ENCODE results near the gene SLC10A2.
"Not testable (repeated sequence)": the region's sequence is repeated elsewhere in the genome, so short reads cannot be mapped to it uniquely, and the experiment has no call there.

The SLC10A2 gene, protein sequence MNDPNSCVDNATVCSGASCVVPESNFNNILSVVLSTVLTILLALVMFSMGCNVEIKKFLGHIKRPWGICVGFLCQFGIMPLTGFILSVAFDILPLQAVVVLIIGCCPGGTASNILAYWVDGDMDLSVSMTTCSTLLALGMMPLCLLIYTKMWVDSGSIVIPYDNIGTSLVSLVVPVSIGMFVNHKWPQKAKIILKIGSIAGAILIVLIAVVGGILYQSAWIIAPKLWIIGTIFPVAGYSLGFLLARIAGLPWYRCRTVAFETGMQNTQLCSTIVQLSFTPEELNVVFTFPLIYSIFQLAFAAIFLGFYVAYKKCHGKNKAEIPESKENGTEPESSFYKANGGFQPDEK

DNA sequence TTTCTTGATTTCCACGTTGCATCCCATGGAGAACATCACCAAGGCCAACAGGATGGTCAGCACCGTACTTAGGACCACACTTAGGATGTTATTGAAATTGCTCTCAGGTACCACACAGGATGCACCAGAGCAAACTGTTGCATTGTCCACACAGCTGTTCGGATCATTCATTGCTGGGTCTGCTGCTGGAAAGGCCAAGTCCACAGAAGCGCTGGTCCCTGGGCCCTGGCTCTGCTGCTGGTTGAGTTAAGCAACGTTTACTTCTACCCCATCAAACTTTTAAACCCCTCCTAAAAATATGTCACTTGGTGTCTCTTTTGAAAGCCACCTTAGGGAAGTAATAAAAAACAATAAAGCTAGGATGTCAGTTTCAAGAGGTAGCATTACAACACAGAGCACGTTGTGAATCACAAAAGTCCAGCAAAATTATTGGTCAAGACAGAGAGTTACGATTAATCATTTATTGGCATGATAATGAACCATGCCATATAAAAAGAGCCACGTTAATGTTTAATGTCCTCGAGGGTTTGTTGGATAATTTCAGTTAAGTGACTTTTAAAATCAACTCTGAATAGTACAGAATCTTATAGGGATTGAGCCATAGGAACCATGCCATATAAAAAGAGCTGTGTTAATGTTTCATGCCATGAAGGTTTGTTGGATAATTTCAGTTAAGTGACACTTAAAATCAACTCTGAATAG is at the start of gene SLC10A2:
Gene SLC10A2 (minus strand): TSS at position 339 of the 702 bp plus-strand sequence. CDS start 168 bp downstream, at position 171.
- DNase-seq: no peak

DNA sequence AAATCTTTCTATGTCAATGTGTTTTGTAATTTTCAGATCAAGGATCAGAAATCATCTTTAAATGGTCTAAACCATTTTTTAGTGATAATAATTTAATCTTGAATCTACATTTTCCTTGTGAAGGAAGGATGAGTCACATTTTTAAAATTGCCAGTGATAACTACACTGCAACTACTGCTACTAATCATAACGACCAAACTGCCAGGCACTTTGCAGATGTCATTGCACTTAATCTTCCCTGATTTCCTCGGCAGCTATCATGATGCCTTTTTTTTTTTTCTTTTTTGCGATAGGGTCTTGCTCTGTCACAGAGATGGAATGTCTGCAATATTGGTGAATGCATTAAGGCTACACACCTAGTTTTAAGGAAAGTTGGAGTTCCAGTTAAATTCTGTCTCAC is 41.4 kb upstream of the SLC10A2 start:
- DNase-seq: no peak

DNA sequence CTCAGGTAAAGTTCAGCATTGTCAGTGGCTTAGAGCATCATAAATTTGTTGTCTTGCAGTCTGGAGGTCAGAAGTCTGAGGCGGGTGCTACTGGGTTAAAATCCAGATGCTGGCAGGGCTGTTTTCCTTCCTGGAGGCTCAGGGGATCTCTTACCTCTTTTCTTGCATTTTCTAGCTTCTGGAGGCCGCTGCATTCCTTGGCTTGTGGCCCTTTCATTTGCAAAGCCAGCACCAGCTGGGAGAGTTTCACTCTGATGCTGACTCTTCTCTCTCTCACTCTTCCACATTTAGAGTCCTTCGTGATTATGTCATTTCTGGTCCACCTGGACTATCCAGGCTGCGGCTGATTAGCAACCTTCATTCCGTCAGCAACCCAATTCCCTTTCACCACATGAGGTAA is 38.1 kb upstream of the SLC10A2 start:
- no peak for DNase-seq

DNA sequence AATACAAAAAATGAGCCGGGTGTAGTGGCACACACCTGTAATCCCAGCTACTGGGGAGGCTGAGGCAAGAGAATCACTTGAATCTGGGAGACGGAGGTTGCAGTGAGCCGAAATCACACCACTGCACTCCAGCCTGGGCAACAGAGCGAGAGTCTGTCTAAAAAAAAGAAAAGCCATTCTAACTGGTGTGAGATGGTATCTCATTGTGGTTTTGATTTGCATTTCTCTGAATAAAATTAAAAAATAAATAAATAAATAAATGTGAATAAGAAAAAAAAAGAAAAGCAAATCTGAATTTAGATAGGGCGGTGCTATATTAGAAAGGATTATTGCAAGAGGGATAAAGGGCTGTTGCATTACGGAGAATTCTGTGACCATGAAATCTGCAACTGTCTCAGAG is 37.2 kb upstream of the SLC10A2 start:
- DNase-seq: not testable (repeated sequence)

DNA sequence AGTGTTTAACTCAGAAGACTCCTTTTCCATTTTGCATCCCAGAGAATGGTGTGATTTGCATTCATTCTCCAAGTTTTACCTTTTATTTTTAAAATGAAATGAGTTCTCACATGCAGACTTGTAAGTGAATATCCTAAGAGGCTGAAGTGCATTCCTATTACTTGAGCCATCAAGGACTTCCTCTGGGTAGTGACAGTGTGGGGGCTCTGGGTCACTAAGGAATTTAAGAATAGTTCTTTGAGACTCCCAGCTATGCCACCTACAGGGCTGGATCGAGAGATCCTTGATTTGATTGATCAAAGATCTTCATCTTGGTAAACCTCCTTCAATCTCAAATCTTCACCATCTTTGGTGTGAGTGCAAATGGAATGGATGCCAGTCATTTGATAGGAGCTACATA is 36.3 kb upstream of the SLC10A2 start:
- no peak for DNase-seq

DNA sequence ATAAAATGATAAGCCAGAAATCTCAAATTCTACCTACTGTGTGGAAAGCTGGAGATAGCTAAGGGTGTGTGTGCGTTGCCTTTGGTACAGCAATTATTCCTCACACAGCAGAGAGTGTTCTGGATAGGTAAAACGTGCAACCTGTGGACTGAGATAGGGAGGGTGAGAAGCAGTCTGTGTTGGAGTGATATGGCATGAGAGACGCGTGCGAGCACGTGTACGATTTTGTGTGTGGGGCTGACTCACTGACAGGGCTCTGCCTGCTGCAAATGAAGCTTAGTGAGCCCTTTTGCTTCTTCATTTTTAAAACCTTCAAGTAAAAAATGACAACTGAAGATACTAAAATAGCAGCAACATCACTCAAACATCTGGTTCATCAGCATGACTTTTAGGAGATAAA is 35.7 kb upstream of the SLC10A2 start:
- DNase-seq: no peak

DNA sequence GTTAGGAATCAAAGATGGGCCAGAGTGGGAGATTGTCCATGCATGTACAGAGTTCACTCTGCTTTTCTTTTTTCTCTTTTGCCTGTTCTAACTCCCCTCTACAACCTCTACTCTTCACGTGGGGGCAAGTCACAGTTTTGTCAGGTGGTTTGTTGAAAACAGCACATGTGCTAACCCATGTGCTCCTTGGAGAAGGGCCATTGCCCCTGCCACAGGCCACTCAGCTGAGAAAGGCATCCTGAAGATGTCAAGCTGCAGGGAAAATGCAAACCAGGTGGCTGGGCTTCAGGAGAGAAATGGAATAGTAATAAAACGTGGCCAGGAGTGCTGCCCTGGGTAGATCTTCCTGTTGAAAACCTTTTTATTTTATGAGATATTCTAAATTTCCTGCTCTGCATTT is 35.3 kb upstream of the SLC10A2 start:
- DNase-seq: no peak

DNA sequence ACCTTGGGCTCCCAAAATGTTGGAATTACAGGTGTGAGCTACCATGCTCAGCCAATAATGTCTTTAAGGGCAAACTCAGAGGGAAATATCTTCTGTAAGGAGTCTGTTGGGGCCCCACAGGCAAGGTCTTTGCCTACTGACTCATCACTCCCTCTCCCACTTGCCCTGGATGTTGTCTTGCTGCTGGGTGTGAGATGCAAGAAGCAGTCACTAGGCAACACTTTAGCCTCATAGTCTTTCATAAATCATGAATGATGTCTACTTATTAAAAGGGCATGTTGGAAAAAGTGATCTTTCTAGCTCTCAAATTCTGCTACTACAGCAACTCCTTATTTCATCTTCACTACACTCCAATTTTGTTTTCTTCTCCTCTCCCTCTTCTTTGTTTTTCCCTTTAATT is 34.6 kb upstream of the SLC10A2 start:
- no peak for DNase-seq

DNA sequence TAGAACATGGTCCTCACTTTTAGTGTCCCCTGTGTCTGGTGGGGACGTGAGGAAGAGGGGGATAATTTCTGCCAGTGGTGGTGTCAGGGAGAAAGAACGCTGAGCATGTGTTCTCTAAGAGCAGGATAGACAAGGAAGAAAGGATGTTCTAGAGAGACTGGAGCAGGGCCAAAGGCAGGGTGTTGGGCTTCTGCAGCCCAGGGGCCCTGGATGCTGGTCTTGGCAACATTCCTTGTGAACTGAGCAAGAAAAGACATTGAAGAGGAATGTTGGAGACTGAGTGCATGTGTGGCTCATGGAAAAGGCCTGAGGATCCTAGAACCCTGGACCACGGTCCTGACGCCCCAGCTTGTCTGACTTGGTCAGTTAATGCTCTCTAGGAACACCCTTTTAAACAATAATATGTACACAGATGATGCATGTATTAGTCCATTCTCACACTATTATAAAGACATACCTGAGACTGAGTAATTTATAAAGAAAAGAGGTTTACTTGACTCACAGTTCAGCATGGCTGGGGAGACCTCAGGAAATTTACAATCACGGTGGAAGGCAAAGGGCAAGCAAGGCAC is 33.6 kb upstream of the SLC10A2 start:
- DNase-seq: no peak

DNA sequence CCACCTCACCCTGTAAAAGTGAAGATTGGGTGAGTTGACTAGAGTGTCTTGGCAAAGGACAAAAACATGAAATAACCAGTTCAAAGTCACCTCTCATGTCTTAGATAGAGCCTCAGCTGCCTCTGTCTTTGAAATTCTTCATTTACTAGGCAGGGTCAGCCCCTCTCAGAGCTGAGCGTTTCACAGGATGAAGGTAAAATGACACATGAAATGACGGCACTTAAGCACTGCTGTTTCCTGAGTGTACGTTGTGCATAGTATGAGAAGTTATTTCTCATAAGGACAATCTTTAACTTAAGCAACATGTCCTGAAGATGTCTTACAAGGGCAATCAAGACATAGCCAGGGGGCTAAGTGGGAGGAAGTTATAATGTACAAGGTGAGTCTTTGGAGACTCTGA is 32.3 kb upstream of the SLC10A2 start:
- no peak for DNase-seq

DNA sequence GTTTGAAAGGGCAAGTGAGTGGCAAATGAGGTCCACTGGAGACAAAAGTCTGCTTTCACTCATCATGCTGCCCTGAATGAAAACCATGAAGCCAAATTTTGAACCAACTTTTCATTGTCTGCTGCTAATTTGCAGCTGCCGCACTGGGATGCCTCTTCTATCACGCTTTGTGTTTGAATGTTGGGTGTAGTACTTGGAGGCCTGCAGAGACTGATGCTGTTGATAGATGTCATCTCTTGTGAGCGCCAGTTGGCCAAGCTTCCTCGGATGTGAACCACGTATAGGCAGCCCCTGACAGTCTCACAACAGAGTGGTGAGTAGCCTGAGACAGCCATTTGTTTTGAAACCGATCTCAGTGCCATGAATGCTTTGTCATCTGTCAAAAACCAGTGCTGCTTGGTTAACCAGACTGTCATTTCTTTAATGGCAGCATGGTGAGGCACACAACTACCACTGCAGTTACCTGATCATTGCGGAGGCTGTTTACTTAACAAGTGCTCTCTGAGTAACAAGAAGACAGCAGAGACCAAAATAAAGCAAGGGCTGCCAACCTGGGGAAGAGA is 31.2 kb upstream of the SLC10A2 start:
- no peak for DNase-seq

DNA sequence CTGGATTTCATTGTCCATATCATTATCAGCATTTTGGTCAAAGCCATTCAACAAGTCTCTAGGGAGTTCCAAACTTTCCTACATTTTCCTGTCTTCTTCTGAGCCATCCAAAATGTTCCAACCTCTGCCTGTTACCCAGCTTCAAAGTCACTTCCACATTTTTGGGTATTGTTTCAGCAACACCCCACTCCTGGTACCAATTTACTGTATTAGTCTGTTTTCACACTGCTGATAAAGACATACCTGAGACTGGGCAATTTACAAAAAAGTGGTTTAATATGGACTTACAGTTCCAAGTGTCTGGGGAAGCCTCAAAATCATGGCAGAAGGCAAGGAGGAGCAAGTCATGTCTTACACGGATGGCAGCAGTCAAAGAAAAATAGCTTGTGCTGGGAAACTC is 27.4 kb upstream of the SLC10A2 start:
- DNase-seq: not testable (repeated sequence)

DNA sequence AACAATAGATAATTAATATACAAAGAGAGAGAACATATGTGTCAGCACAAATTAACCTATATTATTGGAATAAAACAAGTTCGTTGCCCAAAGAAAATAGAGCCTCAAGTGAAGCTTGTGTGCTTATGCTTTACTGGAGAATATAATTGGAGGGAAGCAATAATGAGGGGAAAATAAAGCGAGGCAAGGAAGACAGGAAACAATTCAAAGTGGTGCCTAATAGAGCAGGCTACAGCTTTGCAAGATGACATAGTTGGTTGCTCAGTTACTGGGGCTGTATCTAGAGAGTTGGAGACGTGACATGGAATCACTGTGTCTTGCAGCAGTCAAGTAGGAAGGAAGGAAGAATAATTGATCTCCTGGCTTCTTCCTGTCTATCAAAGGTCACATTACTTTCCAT is 21.1 kb upstream of the SLC10A2 start:
- no peak for DNase-seq

DNA sequence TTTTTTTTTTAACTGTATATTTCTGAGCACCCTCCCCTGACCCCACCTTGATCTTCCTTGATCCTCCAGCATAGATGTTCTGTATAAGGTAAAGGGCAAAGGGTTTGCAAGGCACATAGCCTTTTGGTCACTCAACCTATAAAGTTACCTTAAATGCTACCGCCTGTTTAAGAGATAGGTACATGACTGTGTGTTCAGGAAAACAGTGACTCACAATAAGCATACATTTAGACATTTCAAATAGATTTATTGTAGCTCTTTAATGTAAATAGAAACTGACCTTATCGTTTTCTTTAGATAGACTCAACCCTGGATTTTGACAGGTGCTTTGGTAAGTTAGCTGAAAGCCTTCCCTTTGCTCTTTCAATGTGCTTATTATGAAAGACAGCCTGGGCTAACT is 15.2 kb upstream of the SLC10A2 start:
- DNase-seq: no peak

DNA sequence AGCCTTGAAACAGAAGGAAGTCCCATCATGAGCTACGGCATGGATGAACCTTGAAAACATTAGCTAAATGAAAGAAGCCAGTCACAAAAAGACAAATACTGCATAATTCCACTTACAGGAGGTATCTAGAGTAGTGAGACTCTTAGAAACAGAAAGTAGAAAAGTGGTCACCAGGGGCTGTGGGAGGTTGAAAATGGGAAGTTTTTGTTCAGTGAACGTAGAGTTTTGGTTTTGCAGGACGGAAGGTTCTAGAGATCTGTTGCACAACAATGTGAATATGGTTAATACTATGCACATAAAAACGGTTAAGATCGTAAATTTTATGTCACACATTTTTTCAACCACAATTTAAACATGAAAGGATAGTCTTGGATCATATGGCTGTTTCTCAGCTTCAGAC is 11.9 kb upstream of the SLC10A2 start:
- DNase-seq: no peak

DNA sequence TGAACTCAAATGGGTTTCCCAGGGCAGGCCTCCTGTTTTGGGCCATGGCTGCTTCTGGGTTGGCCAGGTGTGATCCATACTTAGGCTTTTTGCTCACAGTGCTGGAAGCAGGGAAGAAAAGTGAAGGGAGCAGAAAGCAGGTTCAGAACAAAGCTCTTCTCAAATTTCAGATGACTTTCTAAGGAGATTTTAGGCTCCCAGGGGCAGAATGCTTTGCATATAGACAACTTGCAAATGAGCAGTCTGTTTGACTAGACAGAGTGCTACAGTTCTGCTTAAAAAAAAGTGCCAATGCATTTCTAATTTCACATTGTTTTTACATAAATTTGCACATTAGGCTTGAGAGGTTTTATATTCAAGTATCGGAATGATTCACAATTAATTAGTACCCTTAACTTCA is 2.6 kb upstream of the SLC10A2 start:
- no peak for DNase-seq

DNA sequence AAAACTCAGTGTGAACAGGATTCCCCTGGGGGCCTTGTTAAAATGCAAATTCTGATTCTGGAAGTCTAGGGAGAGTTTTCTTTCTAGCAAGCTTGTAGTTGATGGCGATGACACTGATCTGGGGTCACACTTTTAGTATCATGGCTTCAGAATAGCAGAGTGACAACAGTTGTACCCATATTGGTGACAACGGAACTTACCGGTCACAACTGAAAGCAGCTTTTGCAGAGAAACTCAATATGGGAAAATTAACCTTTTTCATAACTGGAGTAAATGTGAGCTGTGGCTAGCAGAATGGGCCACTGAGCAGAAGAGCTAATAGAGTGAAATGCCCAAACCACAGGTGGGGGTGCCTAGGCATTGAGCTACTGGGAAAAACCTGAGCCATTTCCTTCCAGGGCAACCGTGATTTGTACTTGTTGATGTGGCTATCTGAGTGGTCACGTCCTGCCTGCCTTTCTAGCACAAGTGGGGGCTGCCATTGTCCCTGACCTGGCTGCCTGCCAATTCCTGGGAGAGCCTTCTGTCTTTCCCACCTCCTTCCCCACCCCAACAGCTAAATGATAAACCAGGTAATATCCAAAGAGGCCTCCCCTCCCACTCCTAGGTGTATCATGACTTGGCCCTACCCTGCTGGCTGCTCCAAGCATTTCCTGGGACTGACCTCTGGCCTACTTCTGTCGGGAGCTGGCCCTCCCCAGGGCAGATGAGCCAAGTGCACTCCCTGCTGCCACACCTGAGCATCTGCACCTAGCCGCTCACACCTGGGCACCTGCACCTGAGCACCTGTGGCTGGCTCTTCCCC is 1.7 kb upstream of the SLC10A2 start:
- no peak for DNase-seq

DNA sequence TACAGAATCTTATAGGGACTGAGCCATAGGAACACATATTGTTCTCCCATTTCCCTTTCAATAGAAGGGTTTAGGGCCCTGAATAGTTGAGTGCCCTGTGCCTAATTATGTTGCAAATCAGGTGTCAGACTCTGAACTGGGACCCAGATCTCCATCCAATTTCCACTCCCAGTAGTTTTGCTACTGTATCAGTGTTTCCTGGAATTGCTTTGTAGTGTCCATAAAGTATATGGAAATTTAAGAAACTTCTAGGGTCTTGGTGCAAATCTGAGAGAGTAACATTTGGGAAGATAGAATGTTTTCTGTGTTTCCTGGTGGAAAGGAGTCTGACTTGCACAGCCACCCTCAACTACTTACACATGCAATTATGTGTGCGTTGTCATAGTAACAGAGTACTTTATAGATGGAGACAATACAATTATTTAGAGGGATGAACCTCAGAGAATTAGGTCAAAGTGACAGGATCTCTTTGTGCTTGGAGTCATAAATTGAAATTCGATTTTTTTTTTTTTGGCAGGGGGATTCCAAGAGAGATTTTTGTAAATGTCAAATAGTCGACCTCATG is 646 bp upstream of the SLC10A2 start:
- no peak for DNase-seq

DNA sequence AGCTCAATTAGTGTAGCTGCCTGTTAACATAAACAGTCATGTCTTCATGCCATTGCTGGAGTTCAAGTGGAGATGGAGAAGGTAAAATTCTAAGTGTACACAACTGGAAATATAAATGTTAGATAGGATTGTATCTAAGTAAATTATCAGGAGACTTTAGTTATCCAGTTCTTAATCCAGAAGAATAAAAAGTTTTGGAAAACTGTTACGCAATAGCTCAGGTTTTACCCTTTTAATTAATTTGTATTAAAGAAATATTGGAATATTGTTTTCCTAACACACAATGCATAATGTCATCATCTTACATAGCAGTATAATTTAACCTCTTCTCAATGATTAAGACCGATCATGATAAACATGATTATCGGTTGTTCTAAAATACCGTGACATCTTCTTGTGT is 2.8 kb downstream of the SLC10A2 start:
- DNase-seq: no peak

DNA sequence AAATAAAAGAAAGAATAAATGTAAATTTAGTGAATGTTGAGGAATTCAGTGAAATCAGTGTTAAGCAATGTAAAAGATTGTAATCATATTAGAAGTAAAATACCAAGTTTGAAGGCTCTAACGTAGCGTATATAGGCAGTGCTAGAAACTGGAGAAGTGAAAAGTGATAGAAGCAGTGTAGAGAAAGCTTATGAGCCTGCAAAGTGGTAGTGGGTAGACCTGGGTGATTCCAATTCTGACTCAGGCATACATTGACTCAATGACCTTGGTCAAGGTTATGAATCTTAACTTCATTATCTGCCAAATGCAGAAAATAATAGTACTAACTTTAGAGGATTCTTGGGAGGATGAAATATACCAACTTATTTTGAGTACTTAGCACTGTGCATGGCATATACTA is 4.1 kb downstream of the SLC10A2 start:
- DNase-seq: no peak

DNA sequence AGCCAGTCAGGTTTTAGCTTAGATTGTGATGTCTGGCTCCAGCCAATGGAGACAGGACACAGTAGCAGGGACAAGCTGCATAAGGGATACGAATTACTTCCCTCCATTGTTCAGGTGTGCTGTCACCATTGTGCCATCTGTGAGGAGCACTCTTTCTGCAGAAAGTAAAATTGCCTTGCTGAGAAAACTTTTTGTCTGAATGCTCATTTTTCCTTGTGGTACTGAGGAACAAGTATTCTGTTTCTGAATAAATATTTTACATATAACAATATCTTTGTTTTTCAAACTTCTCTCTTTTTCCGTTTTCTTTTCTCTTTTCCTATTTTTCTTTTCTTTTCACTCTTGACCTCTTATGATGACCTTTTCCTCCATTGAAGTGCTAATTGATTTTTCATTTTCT is 10.2 kb downstream of the SLC10A2 start:
- DNase-seq: no peak

DNA sequence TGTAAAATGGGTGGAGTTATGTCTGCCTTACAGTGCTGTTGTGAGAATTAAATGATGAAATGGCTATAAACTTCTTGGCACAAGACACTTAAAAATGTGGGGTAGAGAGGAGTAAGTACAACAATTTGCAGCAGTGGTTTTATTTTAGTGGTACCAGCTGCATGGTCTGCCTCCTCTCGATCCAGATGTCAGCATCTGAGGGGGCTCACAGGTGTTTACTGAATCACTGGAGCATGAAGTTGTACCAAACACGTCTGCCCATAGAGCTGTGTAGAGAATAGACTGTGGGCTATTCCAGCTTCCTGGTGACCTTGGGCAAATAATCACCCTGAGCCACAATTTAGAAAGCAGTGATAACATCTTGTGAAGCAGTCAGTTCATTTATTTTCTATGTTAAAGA is 11.1 kb downstream of the SLC10A2 start:
- no peak for DNase-seq

DNA sequence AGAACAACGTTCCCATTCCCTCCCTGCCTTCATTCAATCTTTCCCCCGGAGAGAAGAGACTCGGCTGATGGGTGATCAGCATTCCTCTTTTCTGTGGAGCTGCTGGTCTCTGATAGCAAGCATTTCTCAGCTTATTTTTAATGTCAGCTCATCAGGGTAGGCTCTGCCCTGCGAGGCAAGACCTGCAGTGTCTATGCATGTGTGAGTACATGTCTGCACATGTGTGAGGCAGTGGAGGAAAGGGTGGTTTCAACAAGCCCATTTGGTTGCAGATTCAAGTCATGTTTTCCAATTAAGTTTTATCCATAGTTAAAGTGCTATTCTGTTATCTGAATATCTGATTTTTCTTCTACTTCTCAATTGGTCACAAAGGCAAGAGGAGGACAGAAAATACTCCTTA is 19.5 kb downstream of the SLC10A2 start:
- DNase-seq: no peak

All from activated CD4-positive, CD25-positive, alpha-beta regulatory T cell (primary cell).